ENCODE measurements around the gene ADAMTS1. TPM values are rescaled to one million over a fixed set of nuclear protein-coding genes. Genes with fewer than 3 reads are reported as not detected.

ADAMTS1 gene
- 21.2 and 26.9 TPM in 2 replicates for total RNA-seq

GRCh38 chr21:26845066-26845758 lies at the start of gene ADAMTS1:
Gene ADAMTS1, minus strand, starts transcription at chr21:26845409. Its CDS starts 455 bp downstream, at chr21:26844954.

Other genes with a start within 250 kb of the ADAMTS1 start
- under 0.01 TPM in 2 replicates for gene ADAMTS5, start 121.7 kb upstream of the ADAMTS1 start, total RNA-seq